Sigmoid colon (tissue), 7 donors: ENCODE data around the gene ACTN4. TPM values are rescaled to one million over a fixed set of nuclear protein-coding genes. Genes with fewer than 3 reads are reported as not detected.
A peak's percentile ranks its signal among the peaks of the same experiment; 100 is the strongest.

Source experiments
- DNase-seq: peaks from one replicate; pipeline ENCODE4 v3.0.0-alpha.2; 2019
- H3K27ac ChIP-seq, 4 donors: fragments of 200-600 bp; sonication (generic); one replicate each; pipeline ENCODE4 v1.5.1; 2016 to 2019; ENCODE audit warnings: mild to moderate bottlenecking in 1 of 4
- H3K27me3 ChIP-seq, 3 donors: fragments of 200-600 bp; sonication (generic); one replicate each; pipeline ENCODE4 v1.5.1; 2019; ENCODE audit warnings: mild to moderate bottlenecking in 1 of 3
- H3K36me3 ChIP-seq, 4 donors: fragments of 200-600 bp; sonication (generic); one replicate each; pipeline ENCODE4 v1.5.1; 2016 to 2019
- H3K4me1 ChIP-seq, 4 donors: fragments of 200-600 bp; sonication (generic); one replicate each; pipeline ENCODE4 v1.5.1; 2017 to 2019
- H3K4me3 ChIP-seq, 4 donors: fragments of 200-600 bp; sonication (generic); one replicate each; pipeline ENCODE4 v1.5.1; 2017 to 2019; ENCODE audit warnings: mild to moderate bottlenecking in 2 of 4, moderate library complexity in 1 of 4
- H3K9me3 ChIP-seq, 4 donors: fragments of 200-600 bp in 3 of 4; sonication (generic) in 3 of 4; one replicate each; pipeline versions ENCODE4 v1.5.1 to v1.6.1; 2013 to 2019
- EP300 ChIP-seq, 4 donors: sonication (generic); formaldehyde crosslinking; IDR thresholded peaks; one replicate each; pipeline ENCODE4 v1.6.1; 2017; ENCODE audit warnings: antibody characterized with exemption in 4 of 4
- POLR2A ChIP-seq, 2 donors: fragments of 450-650 bp; IDR thresholded peaks; one replicate each; pipeline ENCODE4 v1.6.1; 2016; ENCODE audit warnings: antibody characterized with exemption in 2 of 2, mild to moderate bottlenecking in 2 of 2, moderate library complexity in 2 of 2
- POLR2AphosphoS5 ChIP-seq, 4 donors: sonication (generic); formaldehyde crosslinking; IDR thresholded peaks; one replicate each; pipeline ENCODE4 v1.6.1; 2017; ENCODE audit warnings: antibody characterized with exemption in 4 of 4
- WGBS, 2 donors: extraction: QIAGEN DNeasy Blood & Tissue Kit; methylation state at CpG; one replicate each; pipeline ENCODE4 v1.1.7; 2013; 5-methylcytosine and 5-hydroxymethylcytosine counted together
- intact Hi-C: fragments of 100-400 bp; cut with DNase I; formaldehyde crosslinking; loops from one replicate; pipeline ENCODE4 v1.15.1; 2023
- polyA plus RNA-seq, 3 donors: library from polyadenylated mRNA; stranded (reverse); fragments of 200-250 nt; gene quantifications; one replicate each; pipeline ENCODE4 v1.2.3, GENCODE V29; 2013
- total RNA-seq, 4 donors: library from RNA; depleted of rRNA; stranded (reverse); fragments of >200 nt; gene quantifications; one replicate each; pipeline ENCODE4 v1.1.0, GENCODE V29; 2016
- TF ChIP-seq, protein P1 (sequence below), 4 experiments: fragments of 450-650 bp in 3 of 4; fragments of 200-600 bp in 1 of 4; IDR thresholded peaks; one replicate each; pipeline ENCODE4 v1.5.1; 2016 to 2019; ENCODE audit warnings: antibody characterized with exemption in 4 of 4, mild to moderate bottlenecking in 3 of 4, moderate library complexity in 2 of 4
- donor health status: healthy with polysubstance abuse.
- donor health status: Bipolar disorder and iron deficiency.
- donor health status: healthy.

ACTN4 gene
- total and polyA plus RNA-seq, 7 donors: 122 to 456 (median 176) TPM

DNA sequence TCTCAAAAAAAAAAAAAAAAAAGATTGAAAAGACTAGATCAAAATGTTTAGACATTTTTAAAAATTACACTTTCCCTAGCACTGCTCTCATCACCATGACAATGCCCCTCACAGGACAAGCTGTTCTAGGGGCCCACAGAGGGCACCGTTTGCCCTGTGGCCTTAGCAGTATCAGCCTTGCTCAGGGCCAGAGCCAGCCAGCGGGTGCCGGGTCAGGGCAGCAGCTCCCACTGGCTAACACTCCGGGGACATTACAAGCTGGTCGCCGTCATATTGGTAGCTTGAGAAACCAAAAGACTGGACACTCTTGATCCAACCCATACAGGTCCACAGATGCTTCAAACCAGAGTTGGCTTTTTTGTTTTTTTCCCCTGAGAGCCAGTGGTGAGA is 78.8 kb downstream of the ACTN4 start:
- WGBS, 2 donors: 92 to 93% methylated on average over 6 of the region's 6 CpGs

DNA sequence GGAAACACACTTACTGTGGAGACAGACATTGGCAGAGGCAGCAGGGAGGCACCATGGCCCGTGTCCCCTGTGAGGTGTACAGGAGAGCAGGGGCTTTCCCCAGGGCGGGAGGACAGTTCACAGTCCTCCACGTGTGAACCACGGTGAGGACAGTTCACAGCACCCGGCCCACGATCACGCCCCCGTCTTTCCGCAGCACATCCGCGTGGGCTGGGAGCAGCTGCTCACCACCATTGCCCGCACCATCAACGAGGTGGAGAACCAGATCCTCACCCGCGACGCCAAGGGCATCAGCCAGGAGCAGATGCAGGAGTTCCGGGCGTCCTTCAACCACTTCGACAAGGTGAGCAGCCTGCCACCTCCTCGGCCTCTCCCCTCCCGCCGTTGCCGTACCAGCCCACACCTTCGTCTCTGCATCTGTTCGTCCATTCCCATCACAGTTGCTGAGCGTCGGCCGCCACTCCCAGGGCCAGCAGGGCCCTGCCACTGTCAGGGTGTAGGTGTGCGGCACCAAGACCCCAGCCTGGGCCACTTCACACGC is 79.4 kb downstream of the ACTN4 start:
- Histone ChIP-seq H3K27ac (peak overlapping the region; percentile 41 to 80 (median 60)), H3K36me3 (peaks cover 36 to 91% (median 77%) of the 10 kb centered on the region in 4 donors)
- 77 to 86% methylated on average over 30 of the region's 30 CpGs for WGBS, 2 donors

More for the DNA sequence above, 78.8 kb downstream of the ACTN4 start:
- H3K4me1 ChIP-seq: peaks cover 0 to 41% (median 23%) of the 10 kb centered on the region in 4 donors
- peak overlapping the region; percentile 41 to 80 (median 60) for H3K27ac ChIP-seq
- no peaks in the 10 kb centered on the region for H3K9me3 ChIP-seq
- DNase-seq: no peak
- no peak overlapping the region for H3K4me3 ChIP-seq
- TF ChIP-seq, protein P1, sequence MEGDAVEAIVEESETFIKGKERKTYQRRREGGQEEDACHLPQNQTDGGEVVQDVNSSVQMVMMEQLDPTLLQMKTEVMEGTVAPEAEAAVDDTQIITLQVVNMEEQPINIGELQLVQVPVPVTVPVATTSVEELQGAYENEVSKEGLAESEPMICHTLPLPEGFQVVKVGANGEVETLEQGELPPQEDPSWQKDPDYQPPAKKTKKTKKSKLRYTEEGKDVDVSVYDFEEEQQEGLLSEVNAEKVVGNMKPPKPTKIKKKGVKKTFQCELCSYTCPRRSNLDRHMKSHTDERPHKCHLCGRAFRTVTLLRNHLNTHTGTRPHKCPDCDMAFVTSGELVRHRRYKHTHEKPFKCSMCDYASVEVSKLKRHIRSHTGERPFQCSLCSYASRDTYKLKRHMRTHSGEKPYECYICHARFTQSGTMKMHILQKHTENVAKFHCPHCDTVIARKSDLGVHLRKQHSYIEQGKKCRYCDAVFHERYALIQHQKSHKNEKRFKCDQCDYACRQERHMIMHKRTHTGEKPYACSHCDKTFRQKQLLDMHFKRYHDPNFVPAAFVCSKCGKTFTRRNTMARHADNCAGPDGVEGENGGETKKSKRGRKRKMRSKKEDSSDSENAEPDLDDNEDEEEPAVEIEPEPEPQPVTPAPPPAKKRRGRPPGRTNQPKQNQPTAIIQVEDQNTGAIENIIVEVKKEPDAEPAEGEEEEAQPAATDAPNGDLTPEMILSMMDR (IDR thresholded peaks at IDR 0.05): no peak
- TF ChIP-seq POLR2A (IDR thresholded peaks at IDR 0.05): no peak
- no peak for TF ChIP-seq EP300 (IDR thresholded peaks at IDR 0.05)
- TF ChIP-seq POLR2AphosphoS5 (IDR thresholded peaks at IDR 0.05): no peak
- intact Hi-C loops: no loop called here
- no peaks in the 10 kb centered on the region for H3K27me3 ChIP-seq
- H3K36me3 ChIP-seq: peaks cover 41 to 93% (median 83%) of the 10 kb centered on the region in 4 donors

DNA sequence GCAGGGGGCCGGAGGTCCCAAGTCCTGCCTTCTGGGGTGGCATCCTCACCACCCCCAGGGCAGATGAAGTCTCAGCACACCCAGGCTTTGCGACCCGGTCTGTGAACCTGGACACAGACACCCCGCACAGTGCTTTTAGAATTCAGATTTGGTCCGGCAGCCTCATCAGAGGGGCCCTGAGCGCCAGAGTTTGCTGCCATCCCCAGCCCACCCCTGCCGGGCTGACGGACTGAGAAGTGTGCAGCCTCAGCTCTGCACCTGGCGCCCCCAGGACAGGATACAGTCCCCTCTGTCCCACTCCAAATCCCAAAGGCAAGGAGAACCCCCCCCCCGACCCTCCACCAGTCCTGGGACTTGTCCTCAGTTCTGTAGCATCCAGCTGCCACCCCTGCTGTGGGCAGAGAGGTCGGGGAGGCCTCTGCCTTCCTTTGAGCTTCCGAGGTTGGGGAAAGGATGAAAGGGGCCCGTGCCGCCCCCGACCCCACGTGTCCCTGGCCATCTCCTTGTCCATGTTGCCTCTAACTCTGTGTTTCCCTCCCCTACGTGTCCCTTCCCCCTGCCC is 79.9 kb downstream of the ACTN4 start:
- intact Hi-C loops: no loop called here
- H3K27me3 ChIP-seq: no peaks in the 10 kb centered on the region
- 91 to 94% methylated on average over 17 of the region's 17 CpGs for WGBS, 2 donors
- no peak overlapping the region for H3K4me3 ChIP-seq
- no peak for DNase-seq
- TF ChIP-seq POLR2AphosphoS5 (IDR thresholded peaks at IDR 0.05): no peak
- no peak for TF ChIP-seq POLR2A (IDR thresholded peaks at IDR 0.05)
- TF ChIP-seq, protein P1 (IDR thresholded peaks at IDR 0.05): no peak
- TF ChIP-seq EP300 (IDR thresholded peaks at IDR 0.05): no peak
- no peaks in the 10 kb centered on the region for H3K9me3 ChIP-seq
- H3K36me3 ChIP-seq: peaks cover 30 to 86% (median 73%) of the 10 kb centered on the region in 4 donors
- H3K4me1 ChIP-seq: peaks cover 0 to 34% (median 19%) of the 10 kb centered on the region in 4 donors
- peak overlapping the region; percentile 41 to 80 (median 60) for H3K27ac ChIP-seq

More for the DNA sequence above, 79.4 kb downstream of the ACTN4 start:
- Histone ChIP-seq H3K4me1 (peaks cover 0 to 35% (median 19%) of the 10 kb centered on the region in 4 donors), H3K9me3 (no peaks in the 10 kb centered on the region), H3K4me3 (no peak overlapping the region), H3K27me3 (no peaks in the 10 kb centered on the region)
- no peak for TF ChIP-seq POLR2AphosphoS5 (IDR thresholded peaks at IDR 0.05)
- no peak for TF ChIP-seq POLR2A (IDR thresholded peaks at IDR 0.05)
- TF ChIP-seq, protein P1 (IDR thresholded peaks at IDR 0.05): no peak
- TF ChIP-seq EP300 (IDR thresholded peaks at IDR 0.05): no peak
- DNase-seq: no peak
- intact Hi-C loops: no loop called here

DNA sequence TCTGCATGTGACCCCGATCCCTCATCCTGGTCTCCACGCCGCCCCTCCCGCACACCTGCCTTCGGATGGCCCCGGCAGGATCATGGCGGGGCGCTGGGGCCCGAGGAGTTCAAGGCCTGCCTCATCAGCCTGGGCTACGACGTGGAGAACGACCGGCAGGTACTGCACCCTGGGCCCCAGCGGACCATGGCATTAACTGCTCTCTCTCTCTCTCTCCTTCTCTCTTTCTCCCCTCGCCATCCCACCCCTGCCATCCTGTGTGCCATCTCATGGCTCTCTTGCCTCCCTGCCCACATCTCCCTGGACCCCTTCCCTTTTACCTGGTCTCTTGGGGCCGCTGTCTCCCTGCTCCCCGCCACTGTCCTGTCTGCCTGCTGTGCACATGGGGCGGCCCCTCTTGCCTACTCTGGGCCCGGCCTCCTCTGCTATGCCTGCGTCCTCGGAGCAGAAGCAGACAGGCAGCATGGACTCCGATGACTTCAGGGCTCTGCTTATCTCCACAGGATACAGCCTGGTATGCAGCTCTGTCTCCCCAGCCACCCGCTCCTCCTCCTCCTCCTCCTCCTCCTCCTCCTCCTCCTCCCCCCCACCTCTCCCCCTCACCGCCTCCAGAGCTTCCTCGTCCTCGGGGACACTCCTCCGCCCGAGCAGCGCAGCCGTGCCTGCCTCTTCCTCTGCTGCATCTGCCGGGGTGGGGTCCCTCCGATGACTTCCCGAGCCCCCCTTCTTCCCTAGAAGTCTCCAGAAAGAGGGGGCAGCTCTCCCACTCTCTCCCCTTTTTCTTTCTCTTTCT is 80.6 kb downstream of the ACTN4 start:
- WGBS, 2 donors: 75 to 79% methylated on average over 33 of the region's 33 CpGs
- no peaks in the 10 kb centered on the region for H3K27me3 ChIP-seq
- H3K27ac ChIP-seq: peak overlapping the region; percentile 49 to 80 (median 60)
- intact Hi-C loops: no loop called here
- H3K9me3 ChIP-seq: no peaks in the 10 kb centered on the region
- TF ChIP-seq EP300 (IDR thresholded peaks at IDR 0.05) (no peak), POLR2A (IDR thresholded peaks at IDR 0.05) (no peak), POLR2AphosphoS5 (IDR thresholded peaks at IDR 0.05) (no peak)
- TF ChIP-seq, protein P1 (IDR thresholded peaks at IDR 0.05): no peak
- H3K4me1 ChIP-seq: peaks cover 0 to 34% (median 17%) of the 10 kb centered on the region in 4 donors
- DNase-seq: no peak
- no peak overlapping the region for H3K4me3 ChIP-seq
- peaks cover 24 to 79% (median 66%) of the 10 kb centered on the region in 4 donors for H3K36me3 ChIP-seq
